Liver (tissue), 3 donors: ENCODE measurements around the gene CRACDL.

Source experiments
- HNF4G ChIP-seq: IDR thresholded peaks from 2 replicates; pipeline ENCODE4 v1.6.1; 2016; ENCODE audit warnings: antibody characterized with exemption
- RAD21 ChIP-seq, 2 donors: IDR thresholded peaks; 2 replicates each; pipeline ENCODE4 v1.6.1; 2016; ENCODE audit warnings: antibody characterized with exemption in 2 of 2, mild to moderate bottlenecking in 2 of 2
- RXRA ChIP-seq, 2 donors: IDR thresholded peaks; 2 replicates each; pipeline ENCODE4 v1.6.1; 2017 to 2018; ENCODE audit warnings: antibody characterized with exemption in 2 of 2, mild to moderate bottlenecking in 1 of 2
- SP1 ChIP-seq: IDR thresholded peaks from 2 replicates; pipeline ENCODE4 v1.6.1; 2018; ENCODE audit warnings: antibody characterized with exemption, mild to moderate bottlenecking
- TF ChIP-seq, protein P1 (sequence below): fragments of 150-350 bp; IDR thresholded peaks from 2 replicates; pipeline ENCODE4 v1.5.1; 2017; ENCODE audit warnings: improper control_type of control experiment, low read depth, low read length; ENCODE audit not compliant: missing input control
- TF ChIP-seq, protein P2 (sequence below): IDR thresholded peaks from 2 replicates; pipeline ENCODE4 v1.6.1; 2016; ENCODE audit warnings: antibody characterized with exemption
- TF ChIP-seq, protein P3 (sequence below): IDR thresholded peaks from 2 replicates; pipeline ENCODE4 v1.6.1; 2016; ENCODE audit warnings: antibody characterized with exemption, mild to moderate bottlenecking
- donor health status: healthy.
- donor health status: healthy.

DNA sequence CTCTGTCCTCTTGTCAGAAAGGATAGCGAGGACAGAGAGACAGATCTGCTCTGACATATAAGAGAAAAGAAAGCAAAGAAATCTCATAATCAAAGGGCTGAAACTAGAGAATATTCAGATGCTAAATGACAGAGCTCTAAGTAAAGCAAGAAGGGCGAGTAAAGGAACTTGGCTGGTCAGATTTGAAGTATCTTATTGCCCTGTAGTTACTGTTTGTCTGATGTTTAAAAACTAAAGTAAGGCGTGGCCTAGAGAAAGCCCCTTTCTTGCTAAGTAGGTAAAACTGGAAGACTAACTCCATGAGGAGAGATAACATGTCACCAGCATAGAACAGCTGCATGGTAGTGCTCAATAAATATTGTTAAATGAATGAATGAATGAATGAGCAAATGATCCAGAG, 70.0 kb downstream of the CRACDL start:
- TF ChIP-seq, protein P1, sequence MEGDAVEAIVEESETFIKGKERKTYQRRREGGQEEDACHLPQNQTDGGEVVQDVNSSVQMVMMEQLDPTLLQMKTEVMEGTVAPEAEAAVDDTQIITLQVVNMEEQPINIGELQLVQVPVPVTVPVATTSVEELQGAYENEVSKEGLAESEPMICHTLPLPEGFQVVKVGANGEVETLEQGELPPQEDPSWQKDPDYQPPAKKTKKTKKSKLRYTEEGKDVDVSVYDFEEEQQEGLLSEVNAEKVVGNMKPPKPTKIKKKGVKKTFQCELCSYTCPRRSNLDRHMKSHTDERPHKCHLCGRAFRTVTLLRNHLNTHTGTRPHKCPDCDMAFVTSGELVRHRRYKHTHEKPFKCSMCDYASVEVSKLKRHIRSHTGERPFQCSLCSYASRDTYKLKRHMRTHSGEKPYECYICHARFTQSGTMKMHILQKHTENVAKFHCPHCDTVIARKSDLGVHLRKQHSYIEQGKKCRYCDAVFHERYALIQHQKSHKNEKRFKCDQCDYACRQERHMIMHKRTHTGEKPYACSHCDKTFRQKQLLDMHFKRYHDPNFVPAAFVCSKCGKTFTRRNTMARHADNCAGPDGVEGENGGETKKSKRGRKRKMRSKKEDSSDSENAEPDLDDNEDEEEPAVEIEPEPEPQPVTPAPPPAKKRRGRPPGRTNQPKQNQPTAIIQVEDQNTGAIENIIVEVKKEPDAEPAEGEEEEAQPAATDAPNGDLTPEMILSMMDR, result no peak
- no peak for TF ChIP-seq RAD21 (IDR thresholded peaks at IDR 0.05)
- TF ChIP-seq SP1, result no peak
- TF ChIP-seq RXRA (IDR thresholded peaks at IDR 0.05), result no peak
- TF ChIP-seq, protein P2, sequence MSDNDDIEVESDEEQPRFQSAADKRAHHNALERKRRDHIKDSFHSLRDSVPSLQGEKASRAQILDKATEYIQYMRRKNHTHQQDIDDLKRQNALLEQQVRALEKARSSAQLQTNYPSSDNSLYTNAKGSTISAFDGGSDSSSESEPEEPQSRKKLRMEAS, result no peak
- TF ChIP-seq, protein P3, sequence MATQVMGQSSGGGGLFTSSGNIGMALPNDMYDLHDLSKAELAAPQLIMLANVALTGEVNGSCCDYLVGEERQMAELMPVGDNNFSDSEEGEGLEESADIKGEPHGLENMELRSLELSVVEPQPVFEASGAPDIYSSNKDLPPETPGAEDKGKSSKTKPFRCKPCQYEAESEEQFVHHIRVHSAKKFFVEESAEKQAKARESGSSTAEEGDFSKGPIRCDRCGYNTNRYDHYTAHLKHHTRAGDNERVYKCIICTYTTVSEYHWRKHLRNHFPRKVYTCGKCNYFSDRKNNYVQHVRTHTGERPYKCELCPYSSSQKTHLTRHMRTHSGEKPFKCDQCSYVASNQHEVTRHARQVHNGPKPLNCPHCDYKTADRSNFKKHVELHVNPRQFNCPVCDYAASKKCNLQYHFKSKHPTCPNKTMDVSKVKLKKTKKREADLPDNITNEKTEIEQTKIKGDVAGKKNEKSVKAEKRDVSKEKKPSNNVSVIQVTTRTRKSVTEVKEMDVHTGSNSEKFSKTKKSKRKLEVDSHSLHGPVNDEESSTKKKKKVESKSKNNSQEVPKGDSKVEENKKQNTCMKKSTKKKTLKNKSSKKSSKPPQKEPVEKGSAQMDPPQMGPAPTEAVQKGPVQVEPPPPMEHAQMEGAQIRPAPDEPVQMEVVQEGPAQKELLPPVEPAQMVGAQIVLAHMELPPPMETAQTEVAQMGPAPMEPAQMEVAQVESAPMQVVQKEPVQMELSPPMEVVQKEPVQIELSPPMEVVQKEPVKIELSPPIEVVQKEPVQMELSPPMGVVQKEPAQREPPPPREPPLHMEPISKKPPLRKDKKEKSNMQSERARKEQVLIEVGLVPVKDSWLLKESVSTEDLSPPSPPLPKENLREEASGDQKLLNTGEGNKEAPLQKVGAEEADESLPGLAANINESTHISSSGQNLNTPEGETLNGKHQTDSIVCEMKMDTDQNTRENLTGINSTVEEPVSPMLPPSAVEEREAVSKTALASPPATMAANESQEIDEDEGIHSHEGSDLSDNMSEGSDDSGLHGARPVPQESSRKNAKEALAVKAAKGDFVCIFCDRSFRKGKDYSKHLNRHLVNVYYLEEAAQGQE, result no peak
- TF ChIP-seq HNF4G, result no peak
